Activated CD8-positive, alpha-beta memory T cell treated with anti-CD3 and anti-CD28 coated beads, Interleukin-2, amount 50 U/mL, for 4 hours (primary cell): ENCODE data around the gene LRSAM1.
"Not testable (repeated sequence)": the region's sequence is repeated elsewhere in the genome, so short reads cannot be mapped to it uniquely, and the experiment has no call there.

ENCODE experiments used
- DNase-seq: peaks from one replicate; pipeline ENCODE4 v3.0.0-alpha.2; 2020

The LRSAM1 gene

DNA sequence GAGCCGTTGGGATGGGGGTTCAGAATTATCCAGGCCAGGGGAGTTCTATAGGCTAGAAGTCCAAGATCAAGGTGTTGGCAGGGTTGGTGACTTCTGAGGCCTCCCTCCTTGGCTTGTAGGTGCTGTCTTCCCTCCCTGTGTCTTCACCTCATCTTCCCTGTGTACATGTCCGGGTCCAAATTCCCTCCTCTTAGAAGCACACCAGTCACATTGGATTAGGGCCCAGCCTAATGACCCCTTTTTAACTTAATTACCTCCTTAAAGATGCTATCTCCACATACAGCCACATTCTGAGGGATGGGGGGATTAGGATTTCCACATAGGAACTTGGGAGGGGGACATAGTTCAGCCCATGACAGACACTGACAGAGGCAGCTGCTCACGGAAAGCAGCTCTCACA lies 12.1 kb downstream of the LRSAM1 start:
- no peak for DNase-seq

DNA sequence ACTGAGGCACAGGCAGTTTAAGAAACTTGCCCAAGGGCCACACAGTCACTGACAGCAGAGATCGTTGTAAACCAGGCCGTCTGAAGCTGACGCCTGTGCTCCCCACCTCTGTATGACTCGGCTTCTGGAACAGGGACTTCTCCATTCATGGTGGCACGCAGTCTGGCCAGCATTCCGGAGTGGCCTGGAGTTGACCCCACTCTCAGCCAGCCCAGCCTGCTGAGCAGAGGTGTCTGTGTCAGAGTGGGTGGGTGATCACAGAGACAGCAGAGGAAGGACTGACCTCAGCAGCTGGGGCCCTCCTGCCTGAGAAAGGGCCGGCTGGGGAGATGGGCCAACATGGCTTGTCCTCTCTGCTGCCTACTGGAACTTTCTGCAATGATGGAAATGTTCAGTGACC lies 12.6 kb downstream of the LRSAM1 start:
- DNase-seq = no peak

DNA sequence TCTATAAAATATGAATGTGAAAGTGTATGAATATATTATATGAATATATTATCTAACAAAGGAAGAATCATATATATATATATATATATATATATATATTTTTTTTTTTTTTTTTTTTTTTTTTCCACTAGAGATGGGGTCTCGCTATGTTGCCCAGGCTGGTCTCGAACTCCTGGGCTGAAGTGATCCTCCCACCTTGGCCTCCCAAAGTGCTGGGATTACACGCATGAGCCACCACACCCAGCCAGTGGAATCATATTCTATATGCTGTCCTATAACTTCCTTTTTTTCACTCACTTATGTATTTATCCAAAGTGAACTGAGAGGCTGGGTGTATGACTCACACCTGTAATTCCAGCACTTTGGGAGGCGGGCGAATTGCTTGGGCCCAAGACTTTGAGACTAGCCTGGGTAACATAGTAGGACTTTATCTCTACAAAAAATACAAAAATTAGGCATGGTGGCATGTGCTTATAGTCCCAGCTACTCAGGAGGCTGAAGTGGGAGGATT lies 15.2 kb downstream of the LRSAM1 start:
- not testable (repeated sequence) for DNase-seq

GRCh38 chr9:127467621-127468020 lies 16.3 kb downstream of the LRSAM1 start:
- no peak for DNase-seq

GRCh38 chr9:127470662-127471061 lies 19.4 kb downstream of the LRSAM1 start:
- DNase-seq = no peak

- no peak for DNase-seq
These were observed 22.2 kb downstream of the LRSAM1 start for GRCh38 chr9:127473501-127473900.

GRCh38 chr9:127473932-127474331 lies 22.6 kb downstream of the LRSAM1 start:
- no peak for DNase-seq

DNA sequence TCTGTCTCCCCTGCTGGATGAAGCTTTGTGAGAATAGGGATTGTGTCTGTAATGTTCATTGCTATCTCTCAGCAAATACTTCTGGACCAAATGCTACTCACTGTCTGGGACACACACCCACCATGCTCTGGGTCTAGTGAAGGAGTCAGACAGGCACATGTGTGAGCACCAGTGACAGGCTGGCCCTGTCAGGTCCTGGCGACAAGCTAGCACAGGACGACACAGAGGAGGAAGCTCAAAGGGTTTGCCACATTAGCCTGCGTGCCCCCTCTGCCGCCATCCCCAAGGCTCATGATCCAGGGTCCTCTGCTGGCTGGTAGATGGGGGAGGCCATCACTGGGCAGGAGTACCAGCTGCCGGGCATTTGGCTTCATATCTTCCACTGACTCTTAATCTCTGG lies 23.3 kb downstream of the LRSAM1 start:
- DNase-seq = no peak

DNA sequence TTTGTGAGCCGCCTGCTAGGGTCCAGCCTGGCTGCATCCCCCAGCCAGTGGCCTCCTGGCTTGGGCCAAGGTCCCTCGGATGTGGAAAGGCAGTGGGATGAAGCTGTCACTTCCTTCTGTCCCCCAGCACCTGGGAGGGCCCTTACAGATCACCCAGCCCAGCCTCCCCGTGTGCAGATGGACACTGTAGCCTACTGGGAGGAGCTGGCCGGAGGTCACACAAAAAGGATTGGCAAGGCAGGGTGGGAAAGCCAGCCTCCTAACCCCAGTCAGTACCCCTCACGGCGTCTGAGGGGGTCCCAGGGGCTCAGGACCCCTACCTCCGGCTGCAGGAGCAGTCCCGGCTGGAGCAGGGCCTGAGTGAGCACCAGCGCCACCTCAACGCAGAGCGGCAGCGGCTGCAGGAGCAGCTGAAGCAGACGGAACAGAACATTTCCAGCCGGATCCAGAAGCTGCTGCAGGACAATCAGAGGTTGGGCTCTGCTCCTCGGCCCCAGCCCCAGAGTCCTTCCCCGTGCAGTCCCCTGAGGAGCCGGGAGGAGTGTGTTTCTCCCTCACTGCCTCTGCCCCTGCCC lies 28.3 kb downstream of the LRSAM1 start:
- DNase-seq = no peak

DNA sequence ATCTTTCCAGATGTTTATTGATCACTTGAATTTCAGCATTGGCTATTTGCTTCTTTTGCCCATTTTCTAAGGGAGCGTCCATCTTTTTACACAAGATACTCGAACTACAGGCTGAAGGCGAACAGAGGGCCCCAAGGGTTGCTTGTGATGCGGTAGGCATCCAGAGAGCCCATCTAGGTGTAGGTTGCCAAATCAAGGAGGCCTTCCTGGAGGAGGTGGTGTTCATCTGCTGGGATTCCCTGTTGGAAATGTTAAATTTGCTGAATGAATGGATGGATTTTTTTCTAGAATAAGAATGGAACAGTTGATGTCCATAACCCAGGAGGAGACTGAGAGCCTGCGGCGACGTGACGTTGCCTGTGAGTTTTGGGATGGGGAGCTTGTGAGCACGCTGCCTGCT lies 31.4 kb downstream of the LRSAM1 start:
- DNase-seq = no peak

DNA sequence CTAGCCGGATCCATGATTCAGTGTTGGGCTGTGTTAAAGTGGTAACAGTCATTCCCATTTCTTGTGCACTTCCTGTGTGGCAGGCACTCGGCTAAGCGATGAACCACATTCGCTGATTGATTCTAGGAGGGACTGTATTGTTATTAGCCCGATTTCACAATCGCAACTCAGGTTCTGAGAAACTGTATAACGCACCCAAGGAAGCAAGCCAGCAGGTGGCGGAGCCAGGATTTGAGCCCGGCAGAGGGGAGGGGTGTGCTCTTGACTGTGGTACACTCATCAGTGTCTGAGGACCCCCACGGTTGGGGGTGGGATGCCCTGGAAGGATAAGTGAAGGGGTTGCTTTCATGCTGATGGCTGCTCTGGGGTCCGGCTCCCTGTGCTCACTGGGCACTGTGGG lies 34.7 kb downstream of the LRSAM1 start:
- no peak for DNase-seq

DNA sequence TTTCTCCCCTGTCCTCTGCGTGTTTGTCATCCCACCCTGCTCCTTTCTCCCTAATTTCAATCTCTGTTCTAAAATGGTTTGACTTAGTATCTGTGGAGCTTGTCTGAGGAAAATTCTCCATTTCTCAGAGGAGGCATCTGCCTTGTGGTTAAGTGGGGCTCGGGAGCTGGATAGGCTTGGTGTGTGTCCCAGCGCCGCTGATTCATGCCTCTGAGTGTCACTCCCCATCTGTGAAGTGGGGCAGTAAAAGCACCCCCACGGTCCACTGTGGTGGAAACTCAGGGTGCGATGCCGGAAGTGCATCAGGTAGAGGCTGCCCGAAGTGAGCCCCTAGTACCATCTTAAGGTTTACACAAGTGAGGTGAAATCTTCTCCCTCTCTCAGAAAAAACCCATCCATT lies 37.6 kb downstream of the LRSAM1 start:
- no peak for DNase-seq

DNA sequence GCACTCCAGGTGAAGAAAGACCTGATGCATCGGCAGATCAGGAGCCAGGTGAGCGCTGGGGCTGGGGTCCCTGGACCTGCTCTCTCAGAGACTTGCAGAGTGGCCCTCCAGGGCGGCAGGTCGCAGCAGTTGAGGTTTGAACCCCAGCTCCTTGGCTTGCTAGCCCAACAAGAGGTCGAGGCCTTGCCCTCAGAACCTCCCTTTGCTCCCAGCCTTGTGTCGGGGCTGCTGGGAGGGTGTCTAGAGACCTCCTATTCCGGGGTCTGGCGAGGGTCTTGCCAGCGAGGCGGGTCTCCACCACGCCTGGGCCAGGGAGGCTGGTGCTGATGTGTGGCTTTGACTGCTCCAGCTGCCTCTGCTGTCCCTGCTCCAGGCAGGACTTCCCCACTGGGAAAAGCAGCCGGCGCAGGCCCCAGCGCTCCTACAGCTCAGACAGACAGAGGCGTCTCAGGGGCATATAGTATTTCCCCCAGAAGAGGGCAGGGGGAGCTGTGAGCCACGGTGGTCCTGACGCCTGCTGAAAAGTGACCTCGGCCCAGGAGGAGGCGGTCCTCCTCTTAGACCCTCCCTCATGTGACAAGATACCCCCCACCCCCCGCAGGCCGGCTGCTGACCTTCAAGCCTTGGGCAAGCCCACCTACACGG lies 38.3 kb downstream of the LRSAM1 start:
- no peak for DNase-seq

DNA sequence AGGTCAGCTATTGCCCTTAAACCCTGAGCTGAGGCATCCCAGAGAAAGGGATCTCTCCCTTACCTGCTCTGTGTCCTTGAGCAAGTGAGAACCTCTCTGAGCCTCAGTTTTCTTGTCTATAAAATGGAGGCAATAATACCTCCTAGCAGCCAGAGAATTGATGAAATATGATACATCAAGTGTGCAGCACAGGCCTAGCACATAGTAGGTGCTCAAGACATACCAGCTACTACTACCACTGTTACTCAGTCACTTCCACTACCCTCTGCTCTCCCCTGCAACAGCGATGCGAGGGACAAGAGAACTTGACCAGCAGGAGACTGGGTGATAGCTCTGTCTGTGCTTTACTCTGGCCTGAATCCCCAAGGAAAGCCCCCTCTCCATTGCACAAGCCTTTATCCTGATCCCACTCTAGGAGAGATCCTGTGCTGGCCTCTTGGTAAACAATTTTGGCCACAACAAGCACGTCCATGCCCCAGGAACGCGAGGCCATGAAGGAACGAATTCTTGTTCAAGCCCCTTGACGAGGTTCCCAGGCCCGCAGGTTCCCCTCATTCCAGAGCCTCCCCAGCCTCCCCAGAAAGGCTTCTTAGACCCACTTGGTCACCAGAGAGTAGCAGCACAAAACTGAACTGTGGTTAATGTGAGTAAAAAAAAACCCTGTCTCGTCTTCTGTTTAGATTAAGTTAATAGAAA lies 39.4 kb downstream of the LRSAM1 start:
- no peak for DNase-seq

GRCh38 chr9:127491516-127491915 lies 40.2 kb downstream of the LRSAM1 start:
- DNase-seq = no peak

DNA sequence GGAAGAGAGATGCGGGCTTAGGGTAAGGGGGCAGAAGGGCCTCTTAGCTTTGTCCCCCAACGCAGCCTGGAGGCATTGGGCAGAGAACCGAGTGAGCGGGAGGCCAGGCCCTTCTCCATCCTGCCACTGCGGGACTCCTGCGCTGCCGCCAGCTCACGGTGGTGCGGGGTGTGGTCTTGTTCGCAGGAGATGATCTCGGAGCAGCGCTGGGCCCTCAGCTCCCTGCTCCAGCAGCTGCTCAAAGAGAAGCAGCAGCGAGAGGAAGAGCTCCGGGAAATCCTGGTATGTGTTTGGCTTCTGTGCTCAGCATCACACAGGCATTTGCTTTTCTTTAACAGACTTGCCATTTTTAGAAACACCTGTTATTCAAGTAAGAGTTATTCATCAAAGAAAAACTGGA lies 41.3 kb downstream of the LRSAM1 start:
- no peak for DNase-seq

DNA sequence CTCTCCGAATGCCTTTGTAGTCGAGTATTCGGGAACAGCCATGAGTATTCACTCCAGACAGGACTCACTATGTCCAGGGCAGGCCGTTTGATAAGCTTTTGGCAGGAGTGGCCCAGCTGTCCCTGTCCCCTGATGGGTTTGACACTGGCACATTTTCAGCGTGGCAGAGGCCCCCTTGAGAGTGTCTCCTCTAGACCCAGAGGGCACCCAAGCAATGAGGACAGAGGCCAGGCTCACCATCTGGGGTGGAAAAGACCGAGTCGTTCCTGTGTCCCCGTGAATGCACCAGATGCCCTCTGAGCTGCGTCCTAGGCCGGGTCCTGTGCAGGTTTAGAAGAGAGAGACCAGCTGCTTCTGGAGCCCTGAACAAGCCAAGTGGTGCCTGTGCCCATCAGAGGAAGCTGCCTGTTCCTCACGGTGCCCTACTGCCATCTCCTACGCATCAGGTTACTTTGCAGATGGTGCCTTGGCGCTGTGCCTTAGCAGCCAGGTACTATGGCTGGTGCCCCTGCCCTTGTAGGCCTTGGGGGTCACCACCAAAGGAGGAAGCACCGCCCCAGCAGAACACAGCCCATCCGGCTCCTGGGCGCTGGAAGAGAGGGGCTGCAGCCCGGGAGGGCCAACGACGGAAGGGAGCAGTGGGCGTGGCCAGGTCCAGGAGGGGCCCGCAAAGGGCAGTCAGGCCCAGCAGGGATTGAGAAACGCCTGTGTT lies 42.4 kb downstream of the LRSAM1 start:
- no peak for DNase-seq

DNA sequence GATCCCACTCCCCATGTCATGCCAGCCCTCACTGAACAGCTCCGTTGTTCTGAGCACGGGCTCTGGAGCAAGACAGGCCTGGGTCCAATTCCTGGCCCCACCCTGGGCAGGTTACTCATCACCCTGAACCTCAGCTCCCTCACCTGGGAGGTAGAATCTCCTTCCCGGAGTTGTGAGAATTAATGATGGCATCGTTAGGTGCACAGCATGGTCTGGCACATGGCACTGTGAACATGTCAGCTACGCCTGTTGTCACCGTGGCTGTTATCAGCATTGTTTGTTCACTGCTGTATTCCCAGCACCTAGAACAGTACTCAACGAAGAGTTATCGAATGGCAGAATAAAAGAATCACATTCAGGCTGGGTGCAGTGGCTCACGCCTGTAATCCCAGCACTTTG lies 43.0 kb downstream of the LRSAM1 start:
- no peak for DNase-seq

DNA sequence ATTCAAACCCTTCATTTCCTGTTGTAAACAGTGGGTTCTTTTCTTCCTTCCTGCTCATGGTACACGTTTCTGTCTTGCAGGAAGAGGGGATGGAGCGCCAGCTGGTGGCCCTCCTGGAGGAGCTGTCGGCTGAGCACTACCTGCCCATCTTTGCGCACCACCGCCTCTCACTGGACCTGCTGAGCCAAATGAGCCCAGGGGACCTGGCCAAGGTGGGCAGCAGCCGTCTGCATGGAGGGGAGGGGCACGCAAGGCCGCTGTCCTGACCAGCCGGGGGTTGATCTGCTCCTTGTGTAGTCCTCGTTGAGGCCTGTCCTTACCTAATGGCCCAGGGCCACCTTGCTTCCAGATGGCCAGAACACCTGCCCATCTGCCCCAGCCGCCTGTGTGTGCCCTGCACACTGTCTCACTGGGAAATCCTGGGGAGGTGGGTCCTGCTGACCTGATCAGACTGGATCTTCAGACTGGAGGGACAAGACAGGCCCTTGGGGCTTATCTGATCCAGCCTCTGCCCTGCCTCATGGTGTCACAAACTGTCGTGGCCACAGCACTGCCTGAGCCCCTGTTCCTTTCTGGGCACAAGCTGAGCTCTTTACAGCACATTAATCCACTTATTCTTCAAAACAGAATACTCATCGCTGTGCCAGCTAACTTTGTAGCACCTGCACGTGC lies 44.7 kb downstream of the LRSAM1 start:
- no peak for DNase-seq

DNA sequence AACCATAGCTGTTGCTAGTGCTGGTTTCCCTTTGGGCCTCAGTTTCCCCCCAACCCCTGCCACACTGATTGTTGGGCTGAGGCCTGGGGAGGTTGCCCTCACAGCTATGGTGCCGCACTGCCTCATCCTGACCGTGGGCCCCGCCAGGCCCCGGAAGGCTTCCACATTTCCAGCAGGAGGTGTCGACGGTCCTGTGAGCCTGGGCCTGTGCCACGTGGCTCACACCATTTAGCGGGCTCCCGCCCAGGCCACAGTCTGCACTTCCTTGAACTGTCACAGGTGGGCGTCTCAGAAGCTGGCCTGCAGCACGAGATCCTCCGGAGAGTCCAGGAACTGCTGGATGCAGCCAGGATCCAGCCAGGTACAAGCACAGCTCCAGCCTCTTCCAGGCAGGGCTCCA lies 45.7 kb downstream of the LRSAM1 start:
- no peak for DNase-seq

GRCh38 chr9:127497656-127498290 lies 46.5 kb downstream of the LRSAM1 start:
- DNase-seq = no peak

DNA sequence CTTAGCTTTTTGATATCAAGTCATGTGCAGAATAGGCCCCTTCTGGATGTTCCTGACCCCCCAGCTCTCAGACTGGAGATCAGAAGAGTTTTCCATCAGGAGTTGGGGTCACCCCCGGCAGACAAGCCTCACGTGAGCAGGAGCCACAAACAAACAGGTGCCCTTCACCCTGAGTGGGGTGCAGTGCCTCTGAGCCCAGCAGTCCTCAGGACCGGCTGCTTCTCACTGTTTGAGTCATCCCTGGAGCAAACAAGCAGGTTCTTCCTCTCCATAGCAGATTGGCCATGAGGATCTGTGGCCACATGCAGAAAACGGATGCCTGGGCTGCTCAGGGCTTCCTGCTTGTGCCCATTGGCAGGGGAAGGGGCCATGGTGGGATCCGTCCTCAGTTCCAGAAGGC lies 47.0 kb downstream of the LRSAM1 start:
- no peak for DNase-seq

- no peak for DNase-seq
These were observed 49.1 kb downstream of the LRSAM1 start for GRCh38 chr9:127500399-127500798.
